Activated gamma-delta T cell treated with anti-CD3 and anti-CD28 coated beads, Interleukin-2, amount 50 U/mL, for 16 hours (primary cell): ENCODE measurements around the gene SOX8.
"Not testable (repeated sequence)": the region's sequence is repeated elsewhere in the genome, so short reads cannot be mapped to it uniquely, and the experiment has no call there.

Experiments used
- DNase-seq: peaks from one replicate; pipeline ENCODE4 v3.0.0-alpha.2; 2020; ENCODE audit warnings: low read depth

Gene SOX8

DNA sequence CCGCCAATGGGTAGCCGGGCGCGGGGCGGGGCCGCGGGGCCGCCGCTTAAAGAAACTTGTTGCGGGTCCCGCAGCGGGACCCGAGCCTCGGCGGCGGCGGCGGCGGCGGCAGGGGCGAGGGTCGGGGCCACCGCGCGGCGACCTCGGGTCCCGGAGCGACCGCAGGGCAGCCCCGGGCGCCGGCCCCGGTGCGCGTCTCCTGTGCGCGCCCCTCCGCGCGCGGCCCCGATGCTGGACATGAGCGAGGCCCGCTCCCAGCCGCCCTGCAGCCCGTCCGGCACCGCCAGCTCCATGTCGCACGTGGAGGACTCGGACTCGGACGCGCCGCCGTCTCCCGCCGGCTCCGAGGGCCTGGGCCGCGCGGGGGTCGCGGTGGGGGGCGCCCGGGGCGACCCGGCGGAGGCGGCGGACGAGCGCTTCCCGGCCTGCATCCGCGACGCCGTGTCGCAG lies at the start of gene SOX8:
Gene SOX8, plus strand, starts transcription at position 76 of the 450 bp plus-strand sequence. Its CDS starts 153 bp downstream, at position 229.
- DNase-seq: no peak

DNA sequence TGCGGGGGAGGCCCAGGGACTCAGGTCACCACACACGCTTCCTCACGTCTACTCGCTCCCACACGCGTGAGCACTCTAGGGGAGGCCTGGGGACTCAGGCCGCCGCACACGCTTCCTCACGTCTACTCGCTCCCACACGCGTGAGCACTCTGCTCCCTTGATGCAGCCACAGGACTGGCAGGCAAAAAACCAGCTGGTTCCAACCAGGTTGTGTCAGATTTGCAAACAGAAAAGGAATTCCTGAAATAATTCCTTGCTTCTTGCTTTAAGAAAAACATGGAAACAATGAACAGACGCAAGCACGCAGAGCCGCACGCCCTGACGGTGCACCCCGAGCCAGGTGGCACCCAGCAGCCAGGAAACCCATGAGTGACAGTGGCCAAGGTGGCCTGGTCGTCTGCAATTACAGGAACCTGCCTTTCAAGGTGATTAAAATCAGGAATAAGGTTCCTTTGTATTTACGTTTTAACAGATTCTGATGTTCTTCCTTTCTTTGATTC lies 48.7 kb upstream of the SOX8 start:
- no peak for DNase-seq

- no peak for DNase-seq
Measured at GRCh38 chr16:933581-933980, 48.0 kb upstream of the SOX8 start.

GRCh38 chr16:934178-934577 lies 47.4 kb upstream of the SOX8 start:
- DNase-seq: no peak

- DNase-seq: no peak
Measured at GRCh38 chr16:935684-936083, 45.9 kb upstream of the SOX8 start.

GRCh38 chr16:937311-937710 lies 44.3 kb upstream of the SOX8 start:
- no peak for DNase-seq

GRCh38 chr16:937723-938122 lies 43.8 kb upstream of the SOX8 start:
- DNase-seq: no peak

DNA sequence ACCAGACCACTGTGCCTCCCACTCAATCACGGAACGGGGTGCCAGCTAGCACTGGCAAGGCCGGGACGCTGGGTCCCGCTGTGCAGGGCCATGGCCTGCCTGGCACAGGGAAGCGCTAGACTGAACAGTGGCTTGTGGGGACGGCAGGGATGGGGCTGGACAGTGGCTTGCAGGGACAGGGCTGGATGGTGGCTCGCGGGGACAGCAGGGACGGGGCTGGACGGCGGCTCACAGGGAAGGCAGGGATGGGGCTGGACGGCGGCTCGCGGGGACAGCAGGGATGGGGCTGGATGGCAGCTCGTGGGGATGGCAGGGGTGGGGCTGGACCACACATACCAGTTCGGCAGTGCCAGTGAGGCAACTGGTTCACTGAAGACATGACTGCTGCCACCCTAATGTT lies 43.4 kb upstream of the SOX8 start:
- DNase-seq: no peak

DNA sequence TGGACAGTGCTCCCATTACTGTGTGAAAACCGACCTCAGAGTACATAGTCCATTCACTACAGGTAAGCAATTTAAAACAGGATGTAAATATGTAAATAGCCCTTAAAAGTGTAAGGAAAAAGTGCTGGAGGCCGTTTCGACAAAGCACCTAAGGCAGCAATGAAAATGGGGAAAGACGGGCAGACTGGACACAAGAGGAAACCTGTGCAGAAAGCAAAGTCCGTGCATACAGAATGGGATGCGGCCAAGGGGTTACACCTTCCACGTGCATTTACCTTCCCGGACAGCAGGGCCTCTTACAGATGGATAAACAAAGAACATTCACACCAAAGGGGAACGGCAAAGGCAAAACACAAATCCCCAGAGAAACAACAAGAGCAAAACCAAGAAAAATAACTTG lies 42.8 kb upstream of the SOX8 start:
- DNase-seq: no peak

- DNase-seq: no peak
Measured at GRCh38 chr16:939311-939710, 42.3 kb upstream of the SOX8 start.

DNA sequence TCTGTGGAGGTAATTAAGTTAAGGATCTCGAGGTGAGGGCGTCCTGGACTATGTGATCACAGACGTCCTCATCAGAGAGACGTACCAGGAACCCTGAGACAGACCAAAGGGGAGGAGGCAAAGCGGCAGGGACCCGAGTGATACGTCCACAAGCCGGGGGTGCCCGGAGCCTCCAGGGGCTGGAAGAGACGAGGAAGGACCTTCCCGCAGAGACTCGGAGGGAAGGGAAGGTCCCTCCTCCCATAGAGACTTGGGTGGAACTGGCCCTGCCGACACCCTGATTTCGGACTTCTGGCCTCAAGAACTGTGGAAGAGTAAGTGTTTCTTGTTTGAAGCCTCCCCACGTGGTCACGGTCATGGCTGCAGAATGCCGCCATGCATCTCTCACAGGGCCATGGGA lies 41.6 kb upstream of the SOX8 start:
- DNase-seq: no peak

GRCh38 chr16:942436-943060 lies 39.0 kb upstream of the SOX8 start:
- DNase-seq: no peak

DNA sequence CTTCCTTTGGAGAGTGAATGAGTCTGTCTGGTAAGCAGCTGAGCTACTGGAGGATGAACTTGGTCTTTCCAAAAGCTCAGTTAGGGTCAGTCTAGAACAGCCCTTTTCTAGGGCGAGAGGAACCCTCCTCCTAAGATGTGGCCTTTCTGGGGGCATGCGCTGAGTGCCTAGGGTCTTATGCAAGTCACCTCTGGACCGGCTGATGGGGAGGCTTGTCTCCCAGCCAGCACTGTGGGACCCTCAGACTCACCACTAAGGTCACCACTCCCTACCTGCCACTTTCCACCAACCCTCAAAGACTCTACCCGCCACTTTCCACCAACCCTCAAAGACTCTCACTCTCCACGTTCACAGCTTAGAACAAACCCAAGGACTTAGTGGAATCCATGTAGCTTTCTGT lies 37.6 kb upstream of the SOX8 start:
- DNase-seq: no peak

GRCh38 chr16:945271-946047 lies 36.1 kb upstream of the SOX8 start:
- DNase-seq: no peak

DNA sequence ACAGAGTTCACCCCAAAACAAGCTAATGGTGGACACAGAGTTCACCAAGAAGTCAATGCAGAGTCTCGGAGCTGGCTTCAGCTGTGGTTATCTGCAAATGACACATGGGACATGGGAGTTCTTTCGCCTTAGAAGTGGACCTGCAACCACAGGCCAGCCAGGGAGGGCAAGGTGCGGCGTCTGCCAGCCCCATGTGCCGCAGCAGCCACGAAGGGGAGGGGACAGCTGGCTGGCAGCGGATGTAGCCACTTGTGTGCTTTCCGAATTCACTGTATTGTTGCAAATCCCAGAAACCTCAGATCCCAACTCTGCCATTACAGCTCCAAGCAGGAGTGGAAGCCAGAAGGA lies 35.5 kb upstream of the SOX8 start:
- DNase-seq: no peak

GRCh38 chr16:947255-947921 lies 34.2 kb upstream of the SOX8 start:
- DNase-seq: no peak

GRCh38 chr16:947922-948303 lies 33.7 kb upstream of the SOX8 start:
- not testable (repeated sequence) for DNase-seq

DNA sequence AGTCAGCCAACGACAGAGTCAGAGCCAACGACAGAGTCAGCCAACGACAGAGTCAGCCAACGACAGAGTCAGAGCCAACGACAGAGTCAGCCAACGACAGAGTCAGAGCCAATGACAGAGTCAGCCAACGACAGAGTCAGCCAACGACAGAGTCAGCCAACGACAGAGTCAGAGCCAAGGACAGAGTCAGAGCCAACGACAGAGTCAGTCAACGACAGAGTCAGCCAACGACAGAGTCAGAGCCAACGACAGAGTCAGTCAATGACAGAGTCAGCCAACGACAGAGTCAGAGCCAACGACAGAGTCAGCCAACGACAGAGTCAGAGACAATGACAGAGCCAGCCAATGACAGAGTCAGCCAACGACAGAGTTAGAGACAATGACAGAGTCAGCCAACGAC lies 32.8 kb upstream of the SOX8 start:
- DNase-seq: not testable (repeated sequence)

DNA sequence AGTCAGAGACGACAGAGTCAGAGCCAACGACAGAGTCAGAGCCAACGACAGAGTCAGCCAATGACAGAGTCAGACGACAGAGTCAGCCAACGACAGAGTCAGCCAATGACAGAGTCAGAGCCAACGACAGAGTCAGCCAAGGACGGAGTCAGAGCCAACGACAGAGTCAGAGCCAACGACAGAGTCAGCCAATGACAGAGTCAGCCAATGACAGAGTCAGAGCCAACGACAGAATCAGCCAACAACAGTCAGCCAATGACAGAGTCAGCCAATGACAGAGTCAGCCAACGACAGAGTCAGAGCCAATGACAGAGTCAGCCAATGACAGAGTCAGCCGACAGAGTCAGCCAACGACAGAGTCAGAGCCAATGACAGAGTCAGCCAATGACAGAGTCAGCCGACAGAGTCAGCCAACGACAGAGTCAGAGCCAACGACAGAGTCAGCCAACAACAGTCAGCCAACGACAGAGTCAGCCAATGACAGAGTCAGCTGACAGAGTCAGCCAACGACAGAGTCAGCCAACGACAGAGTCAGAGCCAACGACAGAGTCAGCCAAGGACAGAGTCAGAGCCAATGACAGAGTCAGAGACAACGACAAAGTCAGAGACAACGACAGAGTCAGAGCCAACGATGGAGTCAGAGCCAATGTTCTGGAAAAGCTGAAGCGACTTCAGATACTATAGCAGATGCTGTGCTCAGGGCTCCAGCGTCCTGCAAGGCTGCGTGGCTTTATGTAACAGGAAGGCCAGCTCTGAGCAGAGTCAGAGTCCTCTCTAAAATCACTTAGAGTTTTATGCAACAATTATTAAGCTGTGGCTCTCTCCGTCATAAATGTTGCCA lies 30.6 kb upstream of the SOX8 start:
- DNase-seq: not testable (repeated sequence)

DNA sequence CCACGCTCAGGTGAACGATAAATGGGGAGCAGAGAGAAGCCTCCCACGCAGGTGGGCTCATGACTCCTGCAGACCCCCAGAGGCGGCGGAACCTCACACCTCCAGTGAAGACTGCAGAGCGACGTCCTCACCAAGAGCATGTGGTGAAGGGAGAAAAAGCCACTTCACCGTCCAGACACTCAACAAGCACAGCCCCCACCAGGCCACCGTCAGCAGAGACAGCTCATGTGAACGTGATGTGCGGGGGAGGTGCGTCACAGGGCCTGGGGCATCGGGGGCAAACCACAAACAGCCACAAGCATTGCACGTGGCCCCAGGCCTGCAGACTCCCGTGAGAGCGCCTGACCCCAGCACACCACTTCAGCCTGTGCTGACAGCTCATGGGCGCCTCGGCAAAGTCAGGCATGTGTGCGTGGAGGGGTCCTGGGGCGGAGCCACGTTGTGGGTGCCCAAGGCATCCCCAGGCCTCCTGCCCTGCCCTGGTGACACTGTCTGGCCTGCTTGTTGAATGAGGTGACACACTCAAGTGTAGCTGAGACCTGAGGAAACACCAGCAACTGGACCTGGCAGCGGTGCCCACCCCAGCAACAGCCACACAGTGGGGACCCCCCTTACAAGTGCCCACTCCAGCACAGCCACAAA lies 29.8 kb upstream of the SOX8 start:
- no peak for DNase-seq

DNA sequence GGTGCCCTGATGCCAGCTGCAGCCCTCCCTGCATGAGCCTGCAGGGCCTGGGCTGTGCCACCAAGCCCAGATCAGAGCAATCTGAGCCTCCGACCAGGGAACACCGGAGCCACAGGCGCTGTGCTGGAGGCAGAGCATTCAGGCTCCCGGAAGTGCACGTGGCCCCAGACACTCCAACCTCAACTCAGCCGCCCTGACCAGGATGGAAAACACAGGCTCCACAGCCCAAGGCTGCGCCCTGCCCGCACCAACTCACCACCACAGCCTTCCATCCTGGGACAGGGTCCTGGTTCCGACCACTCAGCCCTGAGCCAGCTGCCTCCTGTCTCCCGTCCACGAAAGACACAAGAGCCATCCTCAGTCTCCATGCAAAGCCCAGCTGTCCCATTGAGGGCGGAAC lies 29.2 kb upstream of the SOX8 start:
- DNase-seq: no peak

DNA sequence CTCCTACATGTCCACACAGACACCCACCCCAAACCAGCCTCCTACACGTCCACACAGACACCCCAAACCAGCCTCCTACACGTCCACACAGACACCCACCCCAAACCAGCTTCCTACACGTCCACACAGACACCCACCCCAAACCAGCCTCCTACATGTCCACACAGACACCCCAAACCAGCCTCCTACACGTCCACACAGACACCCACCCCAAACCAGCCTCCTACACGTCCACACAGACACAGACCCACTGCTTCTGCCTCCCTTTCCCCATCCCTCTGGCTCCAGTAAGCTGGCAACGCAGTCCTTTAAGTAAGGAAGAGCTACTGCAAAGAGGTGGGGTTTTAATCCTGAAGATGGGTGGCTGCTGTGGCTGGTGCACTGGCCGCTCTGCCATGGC lies 27.8 kb upstream of the SOX8 start:
- DNase-seq: not testable (repeated sequence)
